GM12872 (cell line): ENCODE measurements around the gene CLEC4A.

ENCODE experiments used
- CTCF ChIP-seq: IDR thresholded peaks from 3 replicates; pipeline ENCODE4 v1.5.1; 2011; ENCODE audit warnings: low read depth, mild to moderate bottlenecking, low read length, moderate library complexity; ENCODE audit not compliant: insufficient read depth

CLEC4A gene

GRCh38 chr12:8123124-8123912 lies at the start of gene CLEC4A:
Gene CLEC4A, plus strand, starts transcription at chr12:8123617. Its CDS starts 262 bp downstream, at chr12:8123879.
- TF ChIP-seq CTCF = no peak

- no peak for TF ChIP-seq CTCF
These were observed 47.5 kb upstream of the CLEC4A start for GRCh38 chr12:8075935-8076334.

GRCh38 chr12:8076366-8076765 lies 47.1 kb upstream of the CLEC4A start:
- TF ChIP-seq CTCF = no peak

- no peak for TF ChIP-seq CTCF
These were observed 46.2 kb upstream of the CLEC4A start for GRCh38 chr12:8077207-8077606.

- peak; percentile 52 for TF ChIP-seq CTCF
These were observed 45.0 kb upstream of the CLEC4A start for GRCh38 chr12:8078398-8078797.

GRCh38 chr12:8078916-8079315 lies 44.5 kb upstream of the CLEC4A start:
- no peak for TF ChIP-seq CTCF

GRCh38 chr12:8080120-8080519 lies 43.3 kb upstream of the CLEC4A start:
- TF ChIP-seq CTCF = no peak
